ENCODE results near the gene ABCA4. TPM values are rescaled to one million over a fixed set of nuclear protein-coding genes. Genes with fewer than 3 reads are reported as not detected.

Gene ABCA4
- total RNA-seq, 1 experiment from 2014 or later, result 0.22 TPM

- Histone ChIP-seq H3K79me2 (ENCODE audit: insufficient read depth, low read length) (no peaks in the 10 kb centered on the region), H3K36me3 (ENCODE audit: control insufficient read depth in 1 of 2, insufficient read depth in 2 of 2, low read length in 2 of 2) (no peaks in the 10 kb centered on the region), H3K4me2 (ENCODE audit: low read length) (no peak overlapping the region), H2AFZ (ENCODE audit: low read depth, low read length, poor library complexity, severe bottlenecking) (no peak overlapping the region), H3K9me3 (ENCODE audit: control insufficient read depth in 1 of 2, insufficient read depth in 1 of 2, low read depth in 1 of 2, low read length in 2 of 2) (no peaks in the 10 kb centered on the region), H3K9ac (ENCODE audit: low read length) (no peak overlapping the region), H3K27ac (ENCODE audit: low read depth, low read length) (no peak overlapping the region), H3K9me2 (ENCODE audit: insufficient read depth) (no peaks in the 10 kb centered on the region), H3K4me3 (replicated peaks in 1 of 2; ENCODE audit: low read depth in 1 of 2, low read length in 2 of 2) (no peak overlapping the region), H3K4me1 (ENCODE audit: control insufficient read depth in 1 of 2, insufficient read depth in 2 of 2, low read length in 2 of 2) (no peaks in the 10 kb centered on the region), H3K27me3 (ENCODE audit: insufficient read depth, low read length) (no peaks in the 10 kb centered on the region), H4K20me1 (ENCODE audit: insufficient read depth) (no peaks in the 10 kb centered on the region)
- ATAC-seq (no peak), DNase-seq (ENCODE audit: low read depth, low spot score) (no peak)
- ChIA-PET RAD21 (ENCODE audit: low non-redundant PET in 1 of 2, low total read pairs in 2 of 2, uncharacterized antibody in 2 of 2, unreplicated experiment in 2 of 2) (no interaction called here), CTCF (no interaction called here), POLR2A (no interaction called here)
- intact Hi-C loops (cut with micrococcal nuclease), result no loop called here
- BruUV-seq (replicated peaks), result no TSS peak
- TF ChIP-seq FOSL1 (IDR thresholded peaks at IDR 0.05; ENCODE audit: low read depth), result no peak
These were observed 7.2 kb downstream of the ABCA4 start for GRCh38 chr1:94113589-94114226.

GRCh38 chr1:94111879-94112278, 9.1 kb downstream of the ABCA4 start:
- H3K27me3 ChIP-seq (ENCODE audit: insufficient read depth, low read length), result no peaks in the 10 kb centered on the region
- no peaks in the 10 kb centered on the region for H3K36me3 ChIP-seq (ENCODE audit: control insufficient read depth in 1 of 2, insufficient read depth in 2 of 2, low read length in 2 of 2)
- no peak for ATAC-seq
- POLR2A ChIA-PET, result no interaction called here
- no peaks in the 10 kb centered on the region for H3K9me2 ChIP-seq (ENCODE audit: insufficient read depth)
- BruUV-seq (replicated peaks), result no TSS peak
- H3K79me2 ChIP-seq (ENCODE audit: insufficient read depth, low read length), result no peaks in the 10 kb centered on the region
- CTCF ChIA-PET, result no interaction called here
- DNase-seq (ENCODE audit: low read depth, low spot score), result no peak
- no peak overlapping the region for H2AFZ ChIP-seq (ENCODE audit: low read depth, low read length, poor library complexity, severe bottlenecking)
- TF ChIP-seq MAX (IDR thresholded peaks at IDR 0.05) (no peak), SIN3A (IDR thresholded peaks at IDR 0.05; ENCODE audit: low read depth) (no peak), TCF7L2 (IDR thresholded peaks at IDR 0.05; ENCODE audit: borderline replicate concordance, extremely low read depth, insufficient read depth, insufficient read length) (no peak), ZFX (IDR thresholded peaks at IDR 0.05) (no peak), RAD21 (IDR thresholded peaks at IDR 0.05; ENCODE audit: low read depth) (no peak)
- H4K20me1 ChIP-seq (ENCODE audit: insufficient read depth), result no peaks in the 10 kb centered on the region
- RAD21 ChIA-PET (ENCODE audit: low non-redundant PET in 1 of 2, low total read pairs in 2 of 2, uncharacterized antibody in 2 of 2, unreplicated experiment in 2 of 2), result no interaction called here
- no peak overlapping the region for H3K4me3 ChIP-seq (replicated peaks in 1 of 2; ENCODE audit: low read depth in 1 of 2, low read length in 2 of 2)
- peaks cover under 1 to 6% of the 10 kb centered on the region in 2 experiments; a peak in 2 of 4 replicates for H3K4me1 ChIP-seq (ENCODE audit: control insufficient read depth in 1 of 2, insufficient read depth in 2 of 2, low read length in 2 of 2)
- no peak overlapping the region for H3K4me2 ChIP-seq (ENCODE audit: low read length)
- intact Hi-C loops (cut with micrococcal nuclease), result no loop called here
- H3K27ac ChIP-seq (ENCODE audit: low read depth, low read length), result no peak overlapping the region
- no peaks in the 10 kb centered on the region for H3K9me3 ChIP-seq (ENCODE audit: control insufficient read depth in 1 of 2, insufficient read depth in 1 of 2, low read depth in 1 of 2, low read length in 2 of 2)
- no peak overlapping the region for H3K9ac ChIP-seq (ENCODE audit: low read length)
